B cell (primary cell): ENCODE data around the gene PSENEN.

ENCODE experiments used
- EZH2 ChIP-seq: IDR thresholded peaks from 2 replicates; pipeline ENCODE4 v1.6.1; 2012; ENCODE audit warnings: borderline replicate concordance, low read depth, mild to moderate bottlenecking, moderate library complexity, low read length; ENCODE audit not compliant: insufficient read depth, poor library complexity, severe bottlenecking
- TF ChIP-seq, protein P1 (sequence below): fragments of 200-600 bp; IDR thresholded peaks from one replicate; pipeline ENCODE4 v1.8.0; 2022; ENCODE audit warnings: antibody characterized with exemption, mild to moderate bottlenecking

- TF ChIP-seq, protein P1, sequence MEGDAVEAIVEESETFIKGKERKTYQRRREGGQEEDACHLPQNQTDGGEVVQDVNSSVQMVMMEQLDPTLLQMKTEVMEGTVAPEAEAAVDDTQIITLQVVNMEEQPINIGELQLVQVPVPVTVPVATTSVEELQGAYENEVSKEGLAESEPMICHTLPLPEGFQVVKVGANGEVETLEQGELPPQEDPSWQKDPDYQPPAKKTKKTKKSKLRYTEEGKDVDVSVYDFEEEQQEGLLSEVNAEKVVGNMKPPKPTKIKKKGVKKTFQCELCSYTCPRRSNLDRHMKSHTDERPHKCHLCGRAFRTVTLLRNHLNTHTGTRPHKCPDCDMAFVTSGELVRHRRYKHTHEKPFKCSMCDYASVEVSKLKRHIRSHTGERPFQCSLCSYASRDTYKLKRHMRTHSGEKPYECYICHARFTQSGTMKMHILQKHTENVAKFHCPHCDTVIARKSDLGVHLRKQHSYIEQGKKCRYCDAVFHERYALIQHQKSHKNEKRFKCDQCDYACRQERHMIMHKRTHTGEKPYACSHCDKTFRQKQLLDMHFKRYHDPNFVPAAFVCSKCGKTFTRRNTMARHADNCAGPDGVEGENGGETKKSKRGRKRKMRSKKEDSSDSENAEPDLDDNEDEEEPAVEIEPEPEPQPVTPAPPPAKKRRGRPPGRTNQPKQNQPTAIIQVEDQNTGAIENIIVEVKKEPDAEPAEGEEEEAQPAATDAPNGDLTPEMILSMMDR: no peak
- TF ChIP-seq EZH2: no peak
Measured at GRCh38 chr19:35757231-35757748, 11.8 kb downstream of the PSENEN start.
